H9 (cell line): Measurements from ENCODE around the gene CFAP65. TPM values are rescaled to one million over a fixed set of nuclear protein-coding genes. Genes with fewer than 3 reads are reported as not detected.

Source experiments
- DNase-seq: peaks from one replicate; pipeline ENCODE4 v3.0.0-alpha.2; 2017
- H2AFZ ChIP-seq: one replicate; pipeline ENCODE4 v1.6.1; 2013; ENCODE audit warnings: mild to moderate bottlenecking, low read length, control low read depth, moderate library complexity
- H2AK5ac ChIP-seq: 2 replicates; pipeline ENCODE4 v1.6.1; 2013; ENCODE audit warnings: low read length, control low read depth, mixed read lengths; ENCODE audit not compliant: insufficient read length
- H2BK120ac ChIP-seq: one replicate; pipeline ENCODE4 v1.6.1; 2013; ENCODE audit warnings: low read depth, mild to moderate bottlenecking, low read length, control low read depth, inconsistent platforms; ENCODE audit not compliant: poor library complexity, severe bottlenecking
- H2BK12ac ChIP-seq: 2 replicates; pipeline ENCODE4 v1.6.1; 2013; ENCODE audit warnings: low read length, control low read depth, mixed read lengths, low read depth; ENCODE audit not compliant: insufficient read length
- H2BK15ac ChIP-seq: 2 replicates; pipeline ENCODE4 v1.6.1; 2013; ENCODE audit warnings: low read depth, low read length, control low read depth
- H2BK20ac ChIP-seq: one replicate; pipeline ENCODE4 v1.6.1; 2013; ENCODE audit warnings: low read depth, mild to moderate bottlenecking, low read length, control low read depth, inconsistent platforms; ENCODE audit not compliant: poor library complexity, severe bottlenecking
- H2BK5ac ChIP-seq: 2 replicates; pipeline ENCODE4 v1.6.1; 2013; ENCODE audit warnings: low read length, control low read depth, mixed read lengths; ENCODE audit not compliant: insufficient read length
- H3K14ac ChIP-seq: 2 replicates; pipeline ENCODE4 v1.6.1; 2013; ENCODE audit warnings: low read length, control low read depth; ENCODE audit not compliant: insufficient read depth
- H3K18ac ChIP-seq: 2 replicates; pipeline ENCODE4 v1.6.1; 2013; ENCODE audit warnings: low read depth, mild to moderate bottlenecking, mixed read lengths, low read length, control low read depth; ENCODE audit not compliant: insufficient read length
- H3K23ac ChIP-seq: 2 replicates; pipeline ENCODE4 v1.6.1; 2013; ENCODE audit warnings: low read length, control low read depth, mixed read lengths, low read depth; ENCODE audit not compliant: insufficient read length
- H3K23me2 ChIP-seq: 2 replicates; pipeline ENCODE4 v1.6.1; 2013; ENCODE audit warnings: low read depth, mild to moderate bottlenecking, mixed read lengths, low read length, control low read depth; ENCODE audit not compliant: insufficient read length, poor library complexity, severe bottlenecking
- H3K27ac ChIP-seq: 2 replicates; pipeline ENCODE4 v1.5.1; 2013; ENCODE audit warnings: low read length, control low read depth, mixed read lengths, low read depth; ENCODE audit not compliant: insufficient read length
- H3K27me3 ChIP-seq: 2 replicates; pipeline ENCODE4 v1.6.1; 2013; ENCODE audit warnings: low read length, control low read depth, inconsistent platforms; ENCODE audit not compliant: insufficient read depth
- H3K4ac ChIP-seq: 2 replicates; pipeline ENCODE4 v1.6.1; 2013; ENCODE audit warnings: low read depth, mild to moderate bottlenecking, control low read depth, inconsistent platforms, low read length, moderate library complexity
- H3K4me1 ChIP-seq: 2 replicates; pipeline ENCODE4 v1.6.1; 2013; ENCODE audit warnings: low read length, control low read depth, inconsistent platforms; ENCODE audit not compliant: insufficient read depth
- H3K4me2 ChIP-seq: 2 replicates; pipeline ENCODE4 v1.6.1; 2013; ENCODE audit warnings: low read length, control low read depth, mixed read lengths; ENCODE audit not compliant: insufficient read length, insufficient read depth
- H3K56ac ChIP-seq: 2 replicates; pipeline ENCODE4 v1.6.1; 2013; ENCODE audit warnings: low read depth, mild to moderate bottlenecking, mixed read lengths, low read length, control low read depth; ENCODE audit not compliant: insufficient read length
- H3K79me1 ChIP-seq: 2 replicates; pipeline ENCODE4 v1.6.1; 2013; ENCODE audit warnings: low read depth, mild to moderate bottlenecking, moderate library complexity, low read length, control low read depth, inconsistent platforms; ENCODE audit not compliant: insufficient read depth, poor library complexity, severe bottlenecking
- H3K79me2 ChIP-seq: 2 replicates; pipeline ENCODE4 v1.6.1; 2013; ENCODE audit warnings: low read length, control low read depth, inconsistent platforms; ENCODE audit not compliant: insufficient read depth
- H3K9ac ChIP-seq: 2 replicates; pipeline ENCODE4 v1.6.1; 2013; ENCODE audit warnings: low read length, control low read depth, mixed read lengths; ENCODE audit not compliant: insufficient read length; ENCODE audit errors: extremely low read depth
- H3K9me3 ChIP-seq: one replicate; pipeline ENCODE4 v1.6.1; 2013; ENCODE audit warnings: low read depth, low read length, inconsistent platforms; ENCODE audit not compliant: control insufficient read depth
- H3T11ph ChIP-seq: one replicate; pipeline ENCODE4 v1.6.1; 2013; ENCODE audit warnings: mild to moderate bottlenecking, low read length, control low read depth, inconsistent platforms
- H4K20me1 ChIP-seq: one replicate; pipeline ENCODE4 v1.6.1; 2013; ENCODE audit not compliant: control insufficient read depth, insufficient read length, insufficient read depth
- H4K5ac ChIP-seq: 2 replicates; pipeline ENCODE4 v1.6.1; 2013; ENCODE audit warnings: low read depth, mild to moderate bottlenecking, mixed read lengths, low read length, control low read depth; ENCODE audit not compliant: insufficient read length
- H4K8ac ChIP-seq: replicated peaks from 2 replicates; pipeline ENCODE4 v1.6.1; 2013; ENCODE audit warnings: low read length, control low read depth, mixed read lengths, low read depth; ENCODE audit not compliant: insufficient read length
- H4K91ac ChIP-seq: 2 replicates; pipeline ENCODE4 v1.6.1; 2013; ENCODE audit warnings: low read depth, mild to moderate bottlenecking, moderate library complexity, mixed read lengths, low read length, control low read depth; ENCODE audit not compliant: insufficient read length
- H3K27ac Mint-ChIP-seq, 3 experiments: 2 replicates in 2 of 3; 3 replicates in 1 of 3; pipeline ENCODE4 v1.8.0; 2020 to 2021; ENCODE audit warnings: mixed read lengths in 3 of 3, mild to moderate bottlenecking in 1 of 3, moderate library complexity in 1 of 3
- H3K27me3 Mint-ChIP-seq: 2 replicates; pipeline ENCODE4 v1.8.0; 2021; ENCODE audit warnings: low read depth, mild to moderate bottlenecking, moderate library complexity, mixed read lengths
- H3K36me3 Mint-ChIP-seq, 3 experiments: 2 replicates in 2 of 3; 3 replicates in 1 of 3; pipeline ENCODE4 v1.8.0; 2020 to 2021; ENCODE audit warnings: low read depth in 3 of 3, mixed read lengths in 3 of 3; ENCODE audit not compliant: insufficient read depth in 1 of 3
- H3K4me1 Mint-ChIP-seq, 2 experiments: 2 replicates each; pipeline ENCODE4 v1.8.0; 2020; ENCODE audit warnings: mixed read lengths in 2 of 2
- H3K4me3 Mint-ChIP-seq, 2 experiments: 2 replicates in 1 of 2; 3 replicates in 1 of 2; pipeline ENCODE4 v1.8.0; 2020 to 2021; ENCODE audit warnings: mild to moderate bottlenecking in 2 of 2, mixed read lengths in 2 of 2, moderate library complexity in 1 of 2
- H3K9me3 Mint-ChIP-seq, 2 experiments: 2 replicates in 1 of 2; 3 replicates in 1 of 2; pipeline ENCODE4 v1.8.0; 2020; ENCODE audit warnings: mild to moderate bottlenecking in 2 of 2, mixed read lengths in 2 of 2, moderate library complexity in 1 of 2
- CTCF ChIP-seq: fragments of 200-600 bp; sonication (generic); conservative IDR thresholded peaks from 3 replicates; pipeline ENCODE4 v1.8.0; 2021; ENCODE audit warnings: antibody characterized with exemption, mild to moderate bottlenecking
- WGBS: extraction: QIAGEN DNeasy Blood & Tissue Kit; methylation state at CpG from one replicate; pipeline ENCODE4 v1.1.7; 2013; ENCODE audit warnings: missing lambda C conversion rate, low lambda C conversion rate, mixed read lengths; ENCODE audit not compliant: insufficient read length; ENCODE audit errors: extremely low coverage; 5-methylcytosine and 5-hydroxymethylcytosine counted together
- total RNA-seq: library from RNA; stranded (reverse); gene quantifications from 2 replicates; pipeline ENCODE4 v1.2.1, GENCODE V29; 2021

The CFAP65 gene
- total RNA-seq, 1 experiment from 2014 or later, result 0.20 TPM

DNA sequence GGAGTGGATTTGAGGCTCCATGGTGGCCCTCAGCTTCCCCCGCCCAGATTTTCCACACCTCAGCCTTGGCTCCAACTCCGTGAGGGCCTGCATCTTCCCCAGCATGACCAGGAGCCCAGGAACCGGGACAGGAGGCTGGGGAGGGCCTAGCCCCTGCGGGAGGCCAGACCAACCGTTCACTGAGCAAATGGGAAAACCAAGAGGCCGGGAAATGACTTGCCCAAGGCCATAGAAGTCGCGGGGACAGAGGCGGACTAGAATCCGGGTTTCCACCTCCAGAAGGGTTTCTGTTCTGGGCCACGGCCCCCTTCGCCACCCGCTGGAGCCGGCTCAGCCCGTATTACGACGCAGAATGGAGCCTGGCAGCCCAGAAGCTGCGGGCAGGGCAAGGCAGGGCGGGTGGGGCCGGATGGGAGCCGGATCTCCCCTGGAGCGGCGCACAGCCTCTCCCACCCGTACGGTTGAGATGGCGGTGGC, 40.2 kb downstream of the CFAP65 start:
- Histone ChIP-seq H3K56ac (no peak overlapping the region), H2BK12ac (no peak overlapping the region), H3K14ac (no peak overlapping the region; the same call in 1 of the 2 replicates), H4K20me1 (no peaks in the 10 kb centered on the region), H3K4ac (no peak overlapping the region), H3T11ph (no peak overlapping the region), H3K18ac (no peak overlapping the region), H3K79me2 (no peaks in the 10 kb centered on the region), H2BK5ac (no peak overlapping the region), H3K27me3 (peaks cover 77% of the 10 kb centered on the region), H4K5ac (no peak overlapping the region), H2AK5ac (no peak overlapping the region), H3K9me3 (no peaks in the 10 kb centered on the region), H3K4me2 (peak overlapping the region; percentile 36), H4K91ac (no peak overlapping the region), H2BK20ac (no peak overlapping the region), H3K79me1 (no peaks in the 10 kb centered on the region), H2BK120ac (no peak overlapping the region), H2AFZ (no peak overlapping the region), H2BK15ac (no peak overlapping the region), H3K23me2 (peaks cover 10% of the 10 kb centered on the region), H4K8ac (no peak overlapping the region), H3K23ac (no peak overlapping the region), H3K4me1 (peaks cover 9% of the 10 kb centered on the region; the same call in 1 of the 2 replicates), H3K27ac (no peak overlapping the region), H3K9ac (no peak overlapping the region)
- H3K27ac Mint-ChIP-seq, result no peak overlapping the region
- H3K9me3 Mint-ChIP-seq, result peaks cover 0 to 3% of the 10 kb centered on the region in 2 experiments; a peak in 1 of 5 replicates
- DNase-seq, result no peak
- TF ChIP-seq CTCF, result no peak
- WGBS, result no CpG with 5 or more reads among the region's 26 CpGs
- H3K27me3 Mint-ChIP-seq, result peaks cover 99% of the 10 kb centered on the region
- H3K4me1 Mint-ChIP-seq, result peaks cover 31 to 41% of the 10 kb centered on the region in 2 experiments
- no peaks in the 10 kb centered on the region; a peak in 1 of 7 replicates for H3K36me3 Mint-ChIP-seq
- H3K4me3 Mint-ChIP-seq, result peak overlapping the region in 1 of 2 experiments; percentile 50; a peak in 1 of 5 replicates
